Measurements from ENCODE around the gene ORAI3.

DNA sequence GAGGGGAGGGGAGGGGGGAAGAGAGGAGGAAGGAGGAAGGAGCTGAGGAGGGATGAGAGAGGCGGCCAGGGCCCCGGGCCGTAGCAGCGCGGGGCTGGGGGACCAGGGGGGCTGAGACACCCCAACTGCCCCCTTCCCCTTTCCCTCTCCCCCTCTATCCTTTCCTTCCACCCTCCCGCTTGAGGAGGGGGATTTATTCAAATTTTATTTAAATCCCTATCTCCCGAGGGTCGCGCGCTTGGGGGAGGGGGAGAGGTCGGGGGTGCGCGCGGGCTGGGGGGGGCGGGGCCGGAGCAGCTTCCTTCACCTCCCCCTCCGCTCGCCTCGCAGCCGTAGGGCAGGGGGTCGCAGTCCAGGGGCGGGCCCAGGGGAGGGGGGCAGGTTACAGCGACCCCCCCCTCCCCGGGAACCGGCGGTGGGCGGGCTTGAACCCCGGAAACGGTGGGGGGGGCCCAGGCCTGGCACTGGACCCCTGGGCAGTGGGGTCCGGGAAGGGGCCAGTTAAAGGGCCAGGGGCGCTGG is 25.3 kb upstream of the ORAI3 start, which contains the start of gene FBXL19:
- TF ChIP-seq, protein P1, sequence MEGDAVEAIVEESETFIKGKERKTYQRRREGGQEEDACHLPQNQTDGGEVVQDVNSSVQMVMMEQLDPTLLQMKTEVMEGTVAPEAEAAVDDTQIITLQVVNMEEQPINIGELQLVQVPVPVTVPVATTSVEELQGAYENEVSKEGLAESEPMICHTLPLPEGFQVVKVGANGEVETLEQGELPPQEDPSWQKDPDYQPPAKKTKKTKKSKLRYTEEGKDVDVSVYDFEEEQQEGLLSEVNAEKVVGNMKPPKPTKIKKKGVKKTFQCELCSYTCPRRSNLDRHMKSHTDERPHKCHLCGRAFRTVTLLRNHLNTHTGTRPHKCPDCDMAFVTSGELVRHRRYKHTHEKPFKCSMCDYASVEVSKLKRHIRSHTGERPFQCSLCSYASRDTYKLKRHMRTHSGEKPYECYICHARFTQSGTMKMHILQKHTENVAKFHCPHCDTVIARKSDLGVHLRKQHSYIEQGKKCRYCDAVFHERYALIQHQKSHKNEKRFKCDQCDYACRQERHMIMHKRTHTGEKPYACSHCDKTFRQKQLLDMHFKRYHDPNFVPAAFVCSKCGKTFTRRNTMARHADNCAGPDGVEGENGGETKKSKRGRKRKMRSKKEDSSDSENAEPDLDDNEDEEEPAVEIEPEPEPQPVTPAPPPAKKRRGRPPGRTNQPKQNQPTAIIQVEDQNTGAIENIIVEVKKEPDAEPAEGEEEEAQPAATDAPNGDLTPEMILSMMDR (conservative IDR thresholded peaks at IDR 0.05; ENCODE audit: low read depth, low read length), result no peak
- TF ChIP-seq EZH2 (IDR thresholded peaks at IDR 0.05; ENCODE audit: low read length, unreplicated experiment), result no peak
